HG02943 (cell line): Measurements from ENCODE around the gene TRIM7.
A peak's percentile ranks its signal among the peaks of the same experiment; 100 is the strongest.

Source experiments
- ATAC-seq: cut with Tn5 transposase; IDR thresholded peaks from one replicate; pipeline ENCODE4 v1.9.1; 2021; ENCODE audit warnings: mild to moderate bottlenecking, low read depth, moderate library complexity; ENCODE audit not compliant: unreplicated experiment

TRIM7 gene

GRCh38 chr5:181233088-181233800 lies 28.2 kb upstream of the TRIM7 start:
- ATAC-seq: no peak

GRCh38 chr5:181232593-181232992 lies 27.6 kb upstream of the TRIM7 start:
- no peak for ATAC-seq

GRCh38 chr5:181231432-181231831 lies 26.4 kb upstream of the TRIM7 start:
- ATAC-seq: no peak

GRCh38 chr5:181230551-181230950 lies 25.6 kb upstream of the TRIM7 start:
- no peak for ATAC-seq

GRCh38 chr5:181229996-181230395 lies 25.0 kb upstream of the TRIM7 start:
- ATAC-seq: no peak

- ATAC-seq: no peak
Measured at GRCh38 chr5:181224390-181225229, 19.6 kb upstream of the TRIM7 start.

- no peak for ATAC-seq
Measured at GRCh38 chr5:181223729-181224389, 18.9 kb upstream of the TRIM7 start.

GRCh38 chr5:181223058-181223728 lies 18.2 kb upstream of the TRIM7 start, which contains the start of gene TRIM41:
TRIM41 (plus strand) TSS chr5:181223281; CDS start chr5:181224000, 719 bp downstream.
- peak; percentile 69 for ATAC-seq

GRCh38 chr5:181222630-181223057 lies 17.6 kb upstream of the TRIM7 start:
- ATAC-seq: no peak

GRCh38 chr5:181221792-181222629 lies 17.0 kb upstream of the TRIM7 start:
- ATAC-seq: peak; percentile 32

- ATAC-seq: no peak
Measured at GRCh38 chr5:181221105-181221791, 16.3 kb upstream of the TRIM7 start.

GRCh38 chr5:181220178-181220515 lies 15.2 kb upstream of the TRIM7 start:
- ATAC-seq: no peak

- ATAC-seq: no peak
Measured at GRCh38 chr5:181219262-181220177, 14.5 kb upstream of the TRIM7 start.

GRCh38 chr5:181218795-181219124 lies 13.8 kb upstream of the TRIM7 start:
- no peak for ATAC-seq

GRCh38 chr5:181217803-181218062 lies 12.7 kb upstream of the TRIM7 start:
- ATAC-seq: no peak

- ATAC-seq: no peak
Measured at GRCh38 chr5:181217111-181217802, 12.3 kb upstream of the TRIM7 start.

- ATAC-seq: no peak
Measured at GRCh38 chr5:181215997-181216989, 11.3 kb upstream of the TRIM7 start.
